RPMI8226 (cell line): ENCODE data around the gene NKX3-2.

Experiments used
- DNase-seq: peaks from one replicate; pipeline ENCODE4 v3.0.0-alpha.2; 2015

The NKX3-2 gene

DNA sequence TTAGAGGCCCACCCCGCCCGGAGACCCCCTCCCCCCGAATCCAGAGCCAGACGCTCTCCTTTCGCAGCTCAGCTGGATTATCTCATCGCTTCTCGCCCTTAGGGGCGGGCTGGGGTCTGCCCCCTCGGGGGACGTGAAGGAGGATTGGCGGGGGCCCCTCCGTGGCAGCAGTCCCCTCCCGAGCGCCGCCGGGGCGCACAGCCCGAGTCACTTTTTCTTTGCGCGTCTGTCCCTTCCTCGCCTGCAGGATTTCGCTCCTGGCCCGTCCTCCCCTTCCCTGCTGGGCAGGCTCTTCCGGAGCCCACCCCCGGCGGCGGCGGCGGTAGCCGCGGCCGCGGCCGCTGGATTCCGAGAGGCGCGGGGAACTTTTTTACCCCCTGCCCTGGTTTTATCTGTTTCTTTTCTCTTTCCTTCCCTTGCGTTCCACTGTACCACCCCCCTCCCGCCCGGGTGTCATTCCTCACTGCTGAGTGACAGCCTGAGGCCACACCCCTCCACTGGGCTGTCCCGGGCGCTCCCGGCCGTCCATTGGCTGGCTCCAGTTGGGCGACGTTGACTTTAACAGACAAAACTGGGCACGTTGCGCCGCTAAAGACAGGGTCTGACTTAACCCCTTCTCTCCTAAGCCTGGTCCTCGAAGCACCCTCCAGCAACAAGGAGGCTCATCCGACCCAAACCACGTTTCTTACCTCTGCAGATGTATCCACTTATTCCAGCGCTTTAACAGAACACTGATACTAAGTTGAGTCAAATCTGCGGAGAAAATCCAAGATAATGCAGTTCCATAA lies 492 bp upstream of the NKX3-2 start:
- peak; percentile 79 for DNase-seq

DNA sequence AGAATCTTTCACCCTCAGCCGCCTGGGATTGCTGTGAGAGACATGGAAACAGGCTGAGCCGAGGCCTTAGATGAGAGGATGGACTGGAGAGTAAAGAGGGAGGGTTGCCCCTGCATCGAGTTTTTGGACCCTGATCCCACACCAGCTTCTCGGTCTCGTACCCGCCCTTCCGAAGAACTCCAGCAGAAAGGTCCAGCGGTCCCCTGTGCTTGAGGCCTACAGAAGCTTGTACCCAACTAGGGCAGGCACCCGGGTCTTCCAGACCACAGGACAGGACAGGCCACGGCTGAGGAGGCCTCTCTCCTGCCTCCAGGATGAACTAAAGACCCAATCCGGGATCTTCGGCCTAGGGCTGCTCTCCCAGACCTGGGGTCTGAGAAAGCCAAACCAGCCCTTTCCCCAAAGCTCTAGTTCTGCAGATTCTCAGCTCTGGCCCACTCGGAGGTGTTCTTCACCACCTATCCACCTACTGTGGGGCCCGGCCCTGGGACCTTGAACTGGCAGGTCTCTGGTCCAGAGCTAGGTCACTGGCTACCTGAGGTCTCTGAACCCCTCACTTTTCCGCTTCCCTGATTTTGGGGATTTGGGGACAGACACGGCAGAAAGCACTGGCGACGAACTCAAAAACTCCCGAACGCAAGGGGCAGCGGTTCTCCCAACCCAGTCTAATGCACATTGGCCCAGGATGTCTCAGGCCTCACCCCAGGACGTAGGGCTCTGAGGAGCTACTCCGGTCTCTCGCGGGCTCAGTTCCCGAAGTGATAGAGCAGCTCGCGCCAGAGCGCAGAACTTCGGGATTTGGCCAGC lies 1.1 kb downstream of the NKX3-2 start:
- no peak for DNase-seq

- DNase-seq = no peak
Measured at GRCh38 chr4:13542577-13543031, 1.7 kb downstream of the NKX3-2 start.

DNA sequence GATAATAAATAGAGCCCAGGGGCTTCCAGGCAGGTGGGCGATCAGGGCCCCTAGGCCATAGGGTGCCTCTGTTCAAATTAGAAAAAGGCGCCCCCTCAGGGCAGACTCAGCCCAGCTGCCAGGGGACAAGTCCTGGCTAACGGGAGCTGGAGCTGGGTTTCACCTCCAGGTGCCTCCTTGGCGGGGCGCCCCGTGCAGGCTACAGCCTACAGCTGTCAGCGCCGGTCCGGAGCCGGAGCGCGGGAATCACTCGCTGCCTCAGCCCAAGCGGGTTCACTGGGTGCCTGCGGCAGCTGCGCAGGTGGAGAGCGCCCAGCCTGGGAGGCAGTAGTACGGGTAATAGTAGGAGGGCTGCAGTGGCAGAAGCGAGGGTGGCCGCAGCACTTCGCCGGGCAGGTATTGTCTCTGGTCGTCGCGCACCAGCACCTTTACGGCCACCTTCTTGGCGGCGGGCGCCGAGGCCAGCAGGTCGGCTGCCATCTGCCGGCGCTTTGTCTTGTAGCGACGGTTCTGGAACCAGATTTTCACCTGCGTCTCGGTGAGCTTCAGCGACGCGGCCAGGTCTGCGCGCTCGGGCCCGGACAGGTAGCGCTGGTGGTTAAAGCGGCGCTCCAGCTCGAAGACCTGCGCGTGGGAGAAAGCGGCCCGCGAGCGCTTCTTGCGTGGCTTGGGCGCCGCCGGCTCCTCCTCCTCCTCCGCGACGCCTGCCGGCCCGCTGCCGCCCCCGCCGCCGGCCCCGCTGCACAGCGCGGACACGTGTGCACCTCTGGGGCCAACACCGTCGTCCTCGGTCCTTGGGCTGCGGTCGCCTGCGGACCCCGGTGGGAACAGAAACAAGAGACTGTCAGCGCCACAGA lies 2.4 kb downstream of the NKX3-2 start:
- DNase-seq = no peak

- DNase-seq = no peak
Measured at GRCh38 chr4:13541176-13541604, 3.1 kb downstream of the NKX3-2 start.

- no peak for DNase-seq
Measured at GRCh38 chr4:13540446-13541175, 3.7 kb downstream of the NKX3-2 start.

DNA sequence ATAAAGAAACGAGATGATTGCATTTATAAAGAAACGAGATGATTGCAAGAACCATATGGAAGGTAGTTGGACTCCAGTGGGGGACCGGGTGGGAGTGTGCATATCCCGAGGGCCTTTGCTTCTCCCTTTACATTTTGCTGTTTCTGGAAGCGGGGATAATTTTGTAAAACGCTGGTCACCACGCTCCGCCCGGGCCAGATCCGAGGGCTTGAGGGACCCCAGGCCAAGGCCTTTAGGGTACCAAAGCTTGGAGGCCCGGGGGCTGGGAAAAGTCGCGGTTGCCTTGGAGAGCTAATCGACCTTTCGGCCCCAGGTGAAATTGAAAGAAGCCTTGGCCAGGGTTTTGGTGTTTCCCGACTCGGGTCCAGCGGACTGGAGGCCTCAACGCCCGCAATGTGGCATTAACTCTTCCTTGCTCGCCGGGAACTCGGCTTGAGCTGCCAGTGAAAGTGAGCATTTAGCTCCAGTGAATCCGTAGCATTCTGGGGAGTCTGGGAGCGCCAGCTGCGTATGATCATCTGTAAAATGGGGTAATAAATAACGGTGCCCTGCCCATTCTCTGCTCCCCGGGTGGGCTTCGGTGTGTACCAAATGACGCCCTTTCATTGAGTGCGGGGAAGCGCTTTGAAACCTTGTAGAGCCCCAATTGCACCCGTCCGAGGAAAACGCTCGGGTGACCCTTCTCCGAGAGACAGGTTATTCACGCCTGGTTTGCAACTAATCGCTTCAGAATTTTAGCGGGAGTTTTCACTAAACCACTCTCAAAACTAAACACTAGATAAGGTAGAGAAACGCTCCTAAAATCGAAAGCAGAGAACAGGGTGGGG lies 4.5 kb downstream of the NKX3-2 start:
- no peak for DNase-seq

DNA sequence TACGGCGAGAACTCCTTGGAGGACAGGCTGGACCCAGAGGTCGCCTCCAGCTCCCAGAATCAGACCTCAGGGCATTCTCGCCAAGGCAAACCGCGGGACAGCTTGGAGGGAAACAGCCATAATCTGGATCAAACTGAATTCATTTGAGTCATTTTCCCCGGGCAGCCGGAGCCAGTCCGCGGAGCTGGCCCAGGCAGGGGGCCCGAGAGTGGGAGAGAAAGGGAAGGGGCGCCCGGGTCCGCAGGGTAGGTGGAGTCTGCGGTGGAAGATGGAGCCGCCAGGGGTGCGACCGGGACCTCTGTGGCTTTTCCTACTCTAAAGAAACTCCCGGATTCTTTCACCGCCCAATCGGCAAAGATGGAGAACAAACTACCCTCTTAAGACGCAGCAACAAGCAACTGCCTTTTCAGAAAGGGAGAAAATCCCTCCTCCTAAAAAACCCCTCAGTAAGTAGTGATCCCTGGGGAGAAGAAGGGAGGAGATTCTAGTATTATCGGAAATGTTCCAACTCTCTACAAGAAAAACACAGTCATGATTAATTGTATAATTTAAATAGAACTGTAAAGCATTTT lies 5.2 kb downstream of the NKX3-2 start:
- DNase-seq = no peak

DNA sequence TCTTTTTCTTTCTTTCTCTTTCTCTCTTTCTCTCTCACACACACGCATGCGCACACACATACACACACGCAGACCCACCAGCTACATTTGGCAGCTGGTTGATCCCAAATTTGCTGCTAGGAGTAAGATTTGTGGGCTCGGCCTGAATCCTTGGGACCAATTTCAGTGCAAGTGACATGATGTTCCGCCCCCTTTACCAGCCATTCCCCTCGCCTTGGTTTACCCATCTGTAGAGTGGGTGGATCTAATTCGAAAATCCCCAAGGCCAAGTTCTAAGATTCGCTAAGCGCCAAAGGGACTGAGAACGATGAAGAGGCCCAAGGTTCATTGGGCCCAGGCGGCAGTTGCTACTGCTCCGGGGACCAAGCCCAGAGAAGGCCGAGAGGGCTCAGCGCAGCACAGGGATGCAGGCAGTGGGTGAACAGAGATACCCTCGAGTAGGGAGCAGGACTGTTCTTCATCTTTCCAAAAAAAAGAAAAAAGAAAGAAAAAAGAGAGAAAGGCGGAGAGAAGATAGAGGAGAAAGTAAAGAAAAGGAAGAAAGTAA lies 5.8 kb downstream of the NKX3-2 start:
- DNase-seq = no peak

DNA sequence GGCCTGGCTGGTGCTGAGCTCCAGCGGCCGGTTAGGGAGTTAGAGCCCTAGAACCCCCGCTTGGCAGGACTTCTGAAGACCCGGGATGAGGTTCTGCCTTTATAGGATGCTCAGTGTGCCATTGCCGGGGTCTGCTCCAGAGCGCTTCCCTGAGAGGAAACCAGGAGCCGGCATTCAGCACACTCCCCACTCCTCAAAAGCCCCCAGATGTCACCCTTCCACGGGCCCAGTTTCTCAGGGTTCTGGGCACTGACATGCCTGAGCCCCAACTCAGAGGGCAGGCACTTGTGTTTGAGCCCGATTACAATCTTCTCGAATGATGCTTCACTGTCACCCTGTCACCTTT lies 6.5 kb downstream of the NKX3-2 start:
- no peak for DNase-seq

GRCh38 chr4:13537011-13537831 lies 7.1 kb downstream of the NKX3-2 start:
- DNase-seq = no peak

GRCh38 chr4:13536607-13537006 lies 7.7 kb downstream of the NKX3-2 start:
- no peak for DNase-seq

DNA sequence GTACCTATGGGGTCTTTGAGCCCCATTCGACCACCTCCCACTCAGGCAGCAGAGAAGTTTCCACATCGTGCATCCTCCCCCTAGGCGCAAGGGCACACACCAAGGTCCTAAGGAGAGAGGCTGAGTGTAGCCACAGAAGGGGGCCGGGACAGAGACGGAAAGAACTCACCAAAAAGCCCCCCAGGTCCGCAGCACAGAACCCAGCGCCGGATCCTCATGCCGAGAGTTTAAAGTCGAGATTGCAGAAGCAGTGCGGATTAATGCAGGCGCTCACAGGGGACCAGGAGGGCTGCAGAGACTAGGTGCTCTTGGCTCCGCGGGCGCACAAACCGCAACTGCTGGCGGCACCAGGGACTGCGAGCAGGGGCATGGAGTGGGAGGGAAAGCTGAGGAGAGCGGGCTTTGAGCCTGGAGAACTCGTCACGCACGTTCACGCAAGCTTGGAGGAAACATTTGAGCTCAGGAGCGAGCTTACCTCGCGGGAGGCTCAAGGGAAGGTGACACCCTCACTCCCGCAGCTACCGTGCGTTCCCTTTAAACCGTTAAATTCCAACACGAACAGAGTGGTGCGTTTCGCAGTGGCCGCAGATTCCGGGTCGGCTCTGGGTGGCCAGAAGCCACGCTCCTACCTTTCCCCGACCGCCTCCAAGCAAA lies 8.5 kb downstream of the NKX3-2 start:
- no peak for DNase-seq

DNA sequence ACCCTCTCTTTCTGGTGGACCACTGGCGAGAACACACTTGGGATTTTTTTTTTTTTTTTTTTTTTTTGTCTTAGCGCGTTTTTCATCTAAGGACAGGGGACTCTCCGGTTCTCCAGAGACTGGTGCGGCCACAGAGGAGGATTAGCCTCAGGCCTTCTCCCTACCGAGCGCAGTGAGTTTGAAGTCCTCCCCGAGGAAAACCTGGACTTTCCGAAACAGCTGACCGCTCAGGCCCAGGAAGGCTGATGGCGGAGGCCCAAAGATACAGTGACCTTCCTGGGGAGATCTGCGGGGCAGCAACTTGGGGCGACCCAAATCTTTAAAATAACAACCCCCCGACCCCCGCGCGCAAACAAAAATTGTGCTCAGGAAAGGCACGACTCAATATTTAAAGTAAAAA lies 9.2 kb downstream of the NKX3-2 start:
- DNase-seq = no peak

DNA sequence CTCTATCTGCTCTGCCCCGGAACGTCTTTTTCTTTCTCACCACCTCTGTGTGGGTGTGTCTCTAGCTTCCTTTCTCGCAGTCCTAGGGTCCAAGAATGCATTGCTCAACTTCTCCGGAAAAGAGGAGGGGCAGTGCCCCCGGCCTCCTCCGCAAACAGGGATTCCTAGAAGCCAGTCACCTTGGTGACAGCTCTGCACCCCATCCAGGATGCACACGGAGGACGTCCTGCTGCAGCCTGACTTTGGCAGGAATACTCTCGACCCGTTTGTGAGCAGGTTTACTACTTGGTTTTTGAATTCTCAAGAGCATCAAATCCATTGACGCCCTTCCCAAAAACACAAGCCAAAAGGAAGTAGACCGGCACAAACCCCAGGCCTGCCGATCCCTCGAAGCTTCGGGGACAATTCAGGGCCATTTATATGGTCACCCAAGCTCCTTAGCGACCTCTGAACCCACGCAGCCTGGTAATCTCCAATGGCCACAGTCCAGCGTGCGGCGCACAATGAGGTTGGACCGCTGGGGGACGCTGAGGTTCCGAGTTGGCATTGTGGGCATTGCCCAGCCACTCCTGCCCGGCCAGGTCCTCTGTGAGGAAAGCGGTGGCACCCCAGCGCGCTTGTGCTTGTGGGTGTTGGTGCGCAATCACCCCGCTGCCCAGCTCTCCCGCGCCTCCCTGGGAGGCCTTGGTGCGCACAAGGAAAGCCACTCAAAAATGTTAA lies 9.8 kb downstream of the NKX3-2 start:
- no peak for DNase-seq

DNA sequence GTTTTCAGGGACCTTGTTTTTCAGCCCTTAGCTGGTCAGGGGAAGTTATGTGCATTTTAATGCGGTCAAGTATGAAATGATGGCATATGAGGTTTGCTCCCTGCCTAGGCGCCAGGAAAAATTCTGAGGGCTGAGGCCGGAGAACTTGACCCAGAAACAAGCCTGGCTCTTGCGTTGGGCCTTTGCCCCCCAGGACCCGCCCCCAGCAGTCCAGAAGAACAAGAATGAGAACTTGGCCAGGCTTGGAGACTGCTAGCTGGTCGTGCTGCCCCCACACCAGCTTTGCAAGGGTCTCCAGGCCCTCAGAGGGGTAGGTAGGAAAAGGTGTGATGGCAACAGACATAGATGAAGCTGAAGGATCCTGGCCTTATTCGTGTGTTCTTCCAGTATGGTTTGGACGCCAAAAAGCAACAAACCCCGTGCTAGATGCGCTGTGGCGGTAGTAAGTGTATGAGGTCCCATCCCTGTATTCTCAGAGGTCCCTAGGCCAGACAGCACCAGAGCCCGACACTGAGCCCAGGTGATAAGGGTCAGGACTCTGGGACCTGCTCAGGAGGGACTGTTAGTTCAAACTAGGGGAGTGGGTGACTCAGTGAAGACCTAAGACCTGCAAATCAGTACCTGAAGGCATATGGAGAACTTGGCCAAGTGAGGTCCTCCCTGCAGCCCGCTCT lies 10.5 kb downstream of the NKX3-2 start:
- no peak for DNase-seq

DNA sequence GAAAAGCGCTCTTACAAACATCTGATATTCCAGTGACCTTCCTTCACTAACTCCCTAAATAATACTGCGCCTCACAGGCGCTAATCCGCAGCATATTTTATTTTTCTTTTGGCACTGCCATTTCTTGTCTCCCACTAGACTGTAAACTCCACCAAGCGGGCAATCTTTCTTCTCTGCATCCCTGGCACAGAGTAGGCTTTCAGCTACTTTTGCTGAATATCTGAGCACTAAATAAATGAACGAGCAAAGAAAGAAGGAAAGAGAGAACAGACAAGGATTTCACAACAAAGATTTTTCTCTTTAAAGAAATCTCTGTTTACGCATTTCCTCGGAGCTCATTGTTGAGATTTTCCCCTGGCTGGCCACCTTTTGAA lies 12.7 kb downstream of the NKX3-2 start:
- no peak for DNase-seq
